ENCODE measurements around the gene ZNF414. TPM values are rescaled to one million over a fixed set of nuclear protein-coding genes. Genes with fewer than 3 reads are reported as not detected.
A peak's percentile ranks its signal among the peaks of the same experiment; 100 is the strongest.
"Not testable (repeated sequence)": the region's sequence is repeated elsewhere in the genome, so short reads cannot be mapped to it uniquely, and the experiment has no call there.

Gene ZNF414
- total RNA-seq, 1 experiment from 2014 or later: 7.0 TPM

DNA sequence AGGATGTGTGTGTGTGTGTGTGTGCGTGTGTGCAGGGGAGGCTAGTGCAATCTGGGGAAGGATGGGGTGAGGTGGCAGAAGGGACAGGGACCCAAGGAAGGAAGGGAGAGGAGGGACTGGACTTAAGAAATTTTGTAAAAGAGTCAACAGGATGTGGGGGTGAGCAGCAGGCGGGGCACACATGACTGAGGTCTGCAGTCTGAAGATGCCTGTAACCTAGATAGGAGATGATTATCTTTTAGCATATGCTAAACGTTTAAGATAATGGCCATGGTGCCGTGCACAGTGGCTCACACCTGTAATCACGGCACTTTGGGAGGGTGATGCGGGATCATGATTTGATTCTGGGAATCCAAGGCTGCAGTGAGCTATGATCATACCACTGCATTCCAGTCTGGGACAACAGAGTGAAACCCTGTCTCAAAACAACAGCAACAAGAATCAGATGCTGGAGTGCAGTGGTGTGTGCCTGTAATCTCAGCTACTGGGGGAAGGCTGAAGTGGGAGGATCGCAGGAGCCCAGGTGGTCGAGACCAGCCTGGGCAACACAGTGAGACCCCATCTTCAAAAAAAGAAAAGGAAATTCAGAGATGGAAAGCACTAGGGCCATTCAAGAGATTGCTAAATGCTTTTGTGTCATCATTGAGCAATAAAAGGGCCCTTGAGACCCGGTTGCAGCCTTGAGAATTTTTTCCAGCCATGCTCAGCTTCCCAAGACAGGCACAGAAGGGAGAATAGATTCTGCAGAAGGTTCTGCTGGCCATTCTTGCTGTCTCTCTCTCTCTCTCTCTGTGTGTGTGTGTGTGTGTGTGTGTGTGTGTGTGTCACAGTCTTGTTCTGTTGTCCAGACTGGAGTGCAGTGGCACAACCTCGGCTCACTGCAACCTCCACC is 3.8 kb upstream of the ZNF414 start:
- no peak for DNase-seq (ENCODE audit: low spot score)

DNA sequence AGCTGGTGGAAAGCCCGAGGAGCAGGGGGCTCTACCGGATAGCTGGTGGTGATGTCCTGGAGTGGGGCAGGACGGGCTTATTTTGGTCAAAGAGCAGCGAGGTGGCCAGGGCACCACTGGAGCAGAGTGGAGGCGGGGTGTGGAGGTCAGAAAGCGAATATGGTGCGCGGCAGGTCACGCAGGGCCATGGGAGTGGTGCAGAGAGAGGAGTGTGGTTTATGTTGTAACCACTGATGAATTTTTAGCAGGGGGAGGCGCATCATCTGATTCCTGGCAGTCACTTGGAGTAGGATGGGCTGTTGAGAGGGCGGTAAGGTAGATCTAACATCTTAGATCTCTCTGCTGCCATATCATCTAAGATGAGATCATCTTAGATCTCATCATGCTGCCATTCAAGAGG is 1.4 kb upstream of the ZNF414 start:
- DNase-seq (ENCODE audit: low spot score): no peak

DNA sequence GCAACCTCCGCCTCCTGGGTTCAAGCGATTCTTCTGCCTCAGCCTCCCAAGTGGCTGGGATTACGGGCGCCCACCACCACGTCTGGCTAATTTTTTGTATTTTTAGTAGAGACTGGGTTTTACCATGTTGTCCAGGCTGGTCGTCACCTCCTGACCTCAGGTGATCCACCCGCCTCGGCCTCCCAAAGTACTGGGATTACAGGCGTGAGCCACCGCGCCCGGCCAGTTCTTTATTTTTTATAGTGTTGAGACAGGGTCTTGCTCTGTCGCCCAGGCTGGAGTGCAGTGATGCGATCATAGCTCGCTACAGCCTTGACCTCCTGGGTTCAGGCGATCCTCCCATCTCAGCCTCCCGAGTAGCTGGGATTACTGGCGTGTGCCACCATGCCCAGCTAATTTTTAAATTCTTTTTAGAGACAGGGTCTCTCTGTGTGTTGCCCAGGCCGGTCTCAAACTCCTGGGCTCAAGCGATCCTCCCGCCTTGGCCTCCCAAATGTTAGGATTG is 590 bp upstream of the ZNF414 start:
- not testable (repeated sequence) for DNase-seq (ENCODE audit: low spot score)

GRCh38 chr19:8513036-8513686 is 806 bp downstream of the ZNF414 start:
- DNase-seq (ENCODE audit: low spot score): no peak

DNA sequence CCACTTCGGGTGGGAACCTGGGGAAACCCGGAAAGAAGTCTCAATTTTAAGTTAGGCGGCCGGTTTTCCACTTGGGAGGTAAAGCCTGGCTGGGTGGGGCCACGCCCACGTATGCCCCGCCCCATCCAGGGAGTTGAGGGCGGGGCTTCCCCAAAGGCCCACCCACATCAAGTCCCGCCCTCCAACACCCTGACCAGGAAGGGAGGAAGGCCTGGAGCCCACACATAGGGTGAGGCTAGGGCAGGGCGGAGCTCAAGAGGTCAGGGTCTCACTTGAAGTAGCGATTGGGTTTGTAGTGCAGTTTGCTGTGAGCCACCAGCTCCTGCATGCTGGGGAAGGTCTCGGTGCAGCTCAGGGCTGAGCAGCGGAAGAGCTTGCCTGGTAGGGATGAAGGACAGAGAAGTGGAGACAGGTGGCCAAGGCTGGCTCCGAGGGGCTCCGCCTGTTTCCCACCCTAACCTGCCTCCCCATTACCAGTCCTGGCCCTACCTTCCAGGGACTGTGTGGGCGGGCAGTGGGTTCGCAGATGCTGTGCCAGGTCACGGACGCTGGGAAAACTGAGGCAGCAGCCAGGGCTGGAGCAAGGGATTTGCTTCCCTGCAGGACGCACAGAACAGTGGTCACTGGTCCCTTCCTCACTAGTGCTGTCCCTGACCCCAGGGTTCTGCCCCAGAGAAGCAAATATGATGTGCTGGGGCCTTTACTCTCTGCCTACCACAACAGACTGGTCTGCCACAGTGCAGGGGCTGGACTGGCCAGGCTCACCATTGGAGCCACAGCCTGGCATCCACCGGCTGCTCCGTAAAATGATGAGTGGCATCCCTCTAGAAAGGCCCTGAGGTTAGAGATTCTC is 1.6 kb downstream of the ZNF414 start:
- no peak for DNase-seq (ENCODE audit: low spot score)

- DNase-seq (ENCODE audit: low spot score): no peak
Measured at GRCh38 chr19:8511573-8512101, 2.3 kb downstream of the ZNF414 start.

- no peak for DNase-seq (ENCODE audit: low spot score)
Measured at GRCh38 chr19:8510589-8511115, 3.3 kb downstream of the ZNF414 start.

GRCh38 chr19:8506402-8506957 is 7.5 kb downstream of the ZNF414 start:
- DNase-seq (ENCODE audit: low spot score): no peak

DNA sequence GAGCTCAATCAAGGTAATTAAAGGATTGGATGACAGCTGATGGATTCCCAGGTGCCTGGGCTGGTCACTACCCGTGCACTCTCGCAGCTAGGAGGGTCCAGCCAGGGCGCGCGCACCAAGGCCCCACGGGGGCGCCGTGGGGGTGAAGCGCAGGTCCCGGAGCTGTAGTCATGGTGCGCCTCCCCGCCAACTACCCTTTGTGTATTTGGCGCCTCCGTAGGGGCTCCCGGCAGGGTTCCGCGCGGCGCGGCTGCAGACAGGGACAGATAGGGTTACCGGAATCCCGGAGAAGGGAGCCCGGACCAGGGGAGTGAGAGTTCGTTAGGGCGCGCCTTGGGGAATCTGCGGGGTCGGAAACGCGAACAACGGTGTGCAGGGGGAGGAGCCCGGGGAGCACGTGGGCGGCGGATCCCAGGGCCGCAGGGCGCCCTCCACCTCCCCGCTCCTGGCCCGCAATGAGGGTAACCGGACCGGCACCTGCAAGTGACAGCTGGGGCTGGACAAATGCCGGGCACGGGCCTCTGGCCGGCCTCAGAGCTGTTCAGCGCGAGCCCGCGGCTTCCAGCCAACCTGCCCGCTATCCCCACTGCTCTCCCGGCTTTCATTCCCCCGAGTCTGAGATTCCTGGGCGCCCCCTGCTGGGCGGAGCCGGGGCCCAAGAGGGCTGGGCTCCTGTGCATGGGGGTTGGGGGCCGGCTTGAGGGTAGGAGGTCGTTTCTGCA is 8.1 kb downstream of the ZNF414 start:
- DNase-seq (ENCODE audit: low spot score): peak; percentile 53

GRCh38 chr19:8504919-8505318 is 9.0 kb downstream of the ZNF414 start:
- DNase-seq (ENCODE audit: low spot score): no peak

DNA sequence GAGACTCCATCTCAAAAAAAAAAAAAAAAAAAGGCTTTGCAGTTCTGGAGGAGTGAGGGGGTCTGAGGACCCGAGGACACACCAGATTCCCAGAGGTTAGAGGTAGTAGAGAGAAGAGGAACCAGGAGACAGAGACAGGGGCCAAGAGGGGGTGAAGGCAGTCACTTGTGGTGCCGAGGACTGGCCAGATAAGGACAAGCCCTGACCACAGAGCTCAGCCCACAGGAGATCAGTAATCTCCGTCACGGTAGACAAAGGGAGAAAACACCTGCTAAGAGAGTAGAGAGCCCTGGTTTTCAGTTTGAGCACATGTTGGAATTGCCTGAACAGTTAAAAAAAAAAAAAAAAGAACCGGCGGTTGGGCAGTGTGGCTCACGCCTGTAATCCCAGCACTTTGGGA is 9.8 kb downstream of the ZNF414 start:
- DNase-seq (ENCODE audit: low spot score): no peak

DNA sequence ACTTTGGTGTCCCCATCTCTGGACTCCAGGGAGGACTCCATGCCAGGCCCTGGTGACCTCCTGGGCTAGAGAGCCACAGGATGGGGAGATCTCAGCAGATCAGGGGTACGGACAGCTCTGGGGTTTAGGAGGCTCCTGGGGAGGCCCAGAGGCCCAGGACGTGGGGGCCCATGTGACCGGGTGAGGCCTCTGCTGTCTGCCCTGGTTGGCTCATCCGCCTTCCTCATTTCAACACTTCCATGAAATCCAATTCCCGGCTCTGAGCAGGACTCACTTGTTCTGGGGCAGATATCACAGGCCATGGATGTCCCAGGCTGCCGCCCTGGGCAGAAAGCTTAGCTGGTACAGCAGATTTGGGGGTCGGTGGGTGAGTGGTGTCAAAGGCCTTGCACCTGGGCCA is 10.5 kb downstream of the ZNF414 start:
- DNase-seq (ENCODE audit: low spot score): no peak

DNA sequence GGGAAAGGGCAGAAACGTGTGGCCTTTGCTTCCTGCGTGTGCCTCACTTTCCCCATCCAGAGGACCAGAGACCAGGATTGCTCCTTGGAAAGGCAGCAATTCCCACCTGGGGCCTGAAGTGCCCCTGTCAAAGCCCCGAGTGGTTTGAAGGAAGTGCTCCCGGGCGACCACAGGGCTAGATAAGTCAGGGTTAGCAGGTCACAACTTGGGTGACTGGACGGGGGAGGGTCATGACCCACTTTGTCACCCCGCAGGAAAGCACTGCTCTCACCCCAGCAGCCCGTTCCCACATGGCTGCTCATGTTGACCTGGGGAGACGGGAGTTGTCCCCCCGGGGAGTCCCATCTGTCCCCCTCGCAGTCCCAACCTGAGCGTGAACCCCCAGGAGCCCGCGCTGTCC is 12.0 kb downstream of the ZNF414 start:
- no peak for DNase-seq (ENCODE audit: low spot score)

DNA sequence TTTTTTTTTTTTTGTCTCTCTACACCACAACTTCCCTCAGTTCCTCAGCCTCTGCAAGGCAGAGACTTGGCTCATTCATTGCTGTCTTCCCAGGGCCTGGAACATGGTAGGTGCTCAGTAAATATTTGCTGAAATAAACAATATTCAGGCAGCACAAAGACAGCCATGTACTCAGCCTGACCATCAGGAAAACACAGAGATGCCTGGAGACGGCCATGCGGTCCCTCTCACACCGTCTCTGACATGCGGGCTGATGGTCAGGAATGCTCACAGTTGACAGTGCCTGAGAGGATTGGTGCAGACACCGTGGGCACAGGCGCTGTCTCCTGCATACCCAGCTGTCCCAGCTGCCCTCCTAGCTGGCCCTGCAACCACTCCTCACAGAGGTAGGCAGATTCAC is 12.5 kb downstream of the ZNF414 start:
- no peak for DNase-seq (ENCODE audit: low spot score)

- no peak for DNase-seq (ENCODE audit: low spot score)
Measured at GRCh38 chr19:8500158-8500557, 13.8 kb downstream of the ZNF414 start.

- DNase-seq (ENCODE audit: low spot score): no peak
Measured at GRCh38 chr19:8499048-8499833, 14.7 kb downstream of the ZNF414 start.

- DNase-seq (ENCODE audit: low spot score): no peak
Measured at GRCh38 chr19:8498295-8498694, 15.7 kb downstream of the ZNF414 start.

DNA sequence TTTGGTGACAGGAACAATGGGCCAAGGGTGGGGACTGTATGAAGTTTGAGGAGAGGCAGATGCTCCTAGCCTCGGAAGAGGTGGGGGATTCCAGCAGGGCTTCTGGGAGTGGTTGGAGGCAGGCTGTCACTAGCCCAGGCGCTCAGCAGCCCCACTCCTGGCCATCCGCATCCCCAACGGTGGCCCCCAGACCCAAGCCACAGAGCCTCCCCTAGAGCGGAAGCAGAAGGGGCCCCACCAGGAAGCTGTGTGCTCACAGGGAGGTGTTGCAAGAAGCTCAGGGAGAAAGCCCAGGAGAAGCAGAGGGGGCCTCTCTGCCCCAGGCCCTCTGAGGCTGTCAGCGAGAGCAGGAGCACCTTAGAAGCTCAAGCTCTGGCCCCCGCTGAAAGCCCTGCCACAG is 19.8 kb downstream of the ZNF414 start:
- DNase-seq (ENCODE audit: low spot score): no peak

- DNase-seq (ENCODE audit: low spot score): no peak
Measured at GRCh38 chr19:8491574-8491973, 22.4 kb downstream of the ZNF414 start.

- DNase-seq (ENCODE audit: low spot score): no peak
Measured at GRCh38 chr19:8490873-8491272, 23.1 kb downstream of the ZNF414 start.
